HCT116 (cell line): ENCODE data around the gene VAV1. TPM values are rescaled to one million over a fixed set of nuclear protein-coding genes. Genes with fewer than 3 reads are reported as not detected.

ENCODE experiments used
- ATAC-seq: fragments of 200-7000 bp; cut with Tn5 transposase; 2 replicates; pipeline ENCODE4 v1.9.1; 2020; ENCODE audit warnings: mild to moderate bottlenecking, moderate library complexity
- Bru-seq: library from RNA; stranded (reverse); fragments of 400-500 nt; gene quantifications from one replicate; lab custom pipeline; 2021; lab: Mats Ljungman, UMichigan
- BruChase-seq, 2 experiments: library from RNA; stranded (reverse); fragments of 400-500 nt; gene quantifications; one replicate each; lab custom pipeline; 2021; lab: Mats Ljungman, UMichigan
- BruUV-seq: library from RNA; stranded (reverse); fragments of 400-500 nt; replicated peaks from 2 replicates; lab custom pipeline; 2021; lab: Mats Ljungman, UMichigan
- CTCF ChIA-PET: fragments of 300-600 bp; sonication (Branson Sonifier 250); formaldehyde crosslinking; loops from one replicate; lab custom pipeline; 2021; ENCODE audit warnings: antibody characterized with exemption; lab: Charles Lee
- POLR2A ChIA-PET: fragments of 300-600, 350-600 bp; sonication (Branson Sonifier 250); formaldehyde crosslinking; loops from one replicate; lab custom pipeline; 2021; ENCODE audit warnings: antibody characterized with exemption; lab: Charles Lee
- RAD21 ChIA-PET, 2 experiments: fragments of 300-600 bp; sonication (Branson Sonifier 250); formaldehyde crosslinking; loops; one replicate each; lab custom pipeline; 2023; ENCODE audit warnings: low total read pairs in 2 of 2; ENCODE audit not compliant: uncharacterized antibody in 2 of 2, unreplicated experiment in 2 of 2, low non-redundant PET in 1 of 2; lab: Charles Lee
- DNase-seq: peaks from one replicate; pipeline ENCODE4 v3.0.0-alpha.2; 2010; ENCODE audit warnings: low read depth, low spot score
- H2AFZ ChIP-seq: fragments of 200-600 bp; shearing (Covaris generic), sonication (generic); 2 replicates; pipeline ENCODE4 v1.6.1; 2017; ENCODE audit warnings: low read depth, mixed run types, mixed read lengths, antibody characterized with exemption, low read length; ENCODE audit not compliant: poor library complexity, severe bottlenecking
- H3K27ac ChIP-seq: 2 replicates; pipeline ENCODE4 v1.5.1; 2012; ENCODE audit warnings: low read depth, low read length
- H3K27me3 ChIP-seq: fragments of 200-600 bp; sonication (generic); 2 replicates; pipeline ENCODE4 v1.6.1; 2016; ENCODE audit warnings: mixed run types, low read length, mixed read lengths; ENCODE audit not compliant: insufficient read depth
- H3K36me3 ChIP-seq, 2 experiments: fragments of 200-500 bp in 1 of 2; fragments of 200-600 bp in 1 of 2; sonication (Bioruptor generic) in 1 of 2; sonication (generic) in 1 of 2; 2 replicates each; pipeline versions ENCODE4 v1.5.1 to v1.6.1; 2014 to 2016; ENCODE audit warnings: low read length in 2 of 2, inconsistent platforms in 1 of 2, mixed read lengths in 1 of 2, mixed run types in 1 of 2; ENCODE audit not compliant: insufficient read depth in 2 of 2, control insufficient read depth in 1 of 2
- H3K4me1 ChIP-seq, 2 experiments: fragments of 200-600 bp in 1 of 2; sonication (generic) in 1 of 2; 2 replicates each; pipeline versions ENCODE4 v1.5.1 to v1.6.1; 2012 to 2017; ENCODE audit warnings: low read length in 2 of 2, inconsistent platforms in 1 of 2, mild to moderate bottlenecking in 1 of 2, mixed read lengths in 1 of 2, mixed run types in 1 of 2, moderate library complexity in 1 of 2; ENCODE audit not compliant: insufficient read depth in 2 of 2, control insufficient read depth in 1 of 2
- H3K4me2 ChIP-seq: fragments of 200-600 bp; sonication (generic); 2 replicates; pipeline ENCODE4 v1.6.1; 2017; ENCODE audit warnings: mixed run types, low read length, mixed read lengths
- H3K4me3 ChIP-seq, 2 experiments: fragments of 200-600 bp in 1 of 2; sonication (generic) in 1 of 2; replicated peaks in 1 of 2; 2 replicates each; pipeline ENCODE4 v1.5.1; 2011 to 2016; ENCODE audit warnings: low read length in 2 of 2, control low read depth in 1 of 2, low read depth in 1 of 2, mild to moderate bottlenecking in 1 of 2, mixed read lengths in 1 of 2, mixed run types in 1 of 2
- H3K79me2 ChIP-seq: fragments of 200-600 bp; sonication (generic); 2 replicates; pipeline ENCODE4 v1.6.1; 2017; ENCODE audit warnings: mild to moderate bottlenecking, mixed run types, low read length, moderate library complexity, mixed read lengths; ENCODE audit not compliant: insufficient read depth
- H3K9ac ChIP-seq: fragments of 200-600 bp; sonication (generic); 2 replicates; pipeline ENCODE4 v1.6.1; 2016; ENCODE audit warnings: low read length, mixed read lengths
- H3K9me2 ChIP-seq: fragments of 200-600 bp; sonication (generic), shearing (Covaris generic); 2 replicates; pipeline ENCODE4 v1.6.1; 2017; ENCODE audit warnings: mixed run types, mild to moderate bottlenecking, moderate library complexity; ENCODE audit not compliant: insufficient read depth
- H3K9me3 ChIP-seq, 2 experiments: fragments of 200-500 bp in 1 of 2; fragments of 200-600 bp in 1 of 2; sonication (Bioruptor generic) in 1 of 2; sonication (generic) in 1 of 2; 2 replicates each; pipeline ENCODE4 v1.6.1; 2014 to 2017; ENCODE audit warnings: low read length in 2 of 2, mixed read lengths in 2 of 2, inconsistent platforms in 1 of 2, low read depth in 1 of 2, mild to moderate bottlenecking in 1 of 2, mixed run types in 1 of 2, moderate library complexity in 1 of 2; ENCODE audit not compliant: control insufficient read depth in 1 of 2, insufficient read depth in 1 of 2
- H4K20me1 ChIP-seq: fragments of 200-600 bp; sonication (generic), shearing (Covaris generic); 2 replicates; pipeline ENCODE4 v1.6.1; 2017; ENCODE audit warnings: mixed run types, mild to moderate bottlenecking, moderate library complexity; ENCODE audit not compliant: insufficient read depth
- CTCF ChIP-seq, 3 experiments: fragments of 200-600 bp in 1 of 3; sonication (generic) in 1 of 3; IDR thresholded peaks in 2 of 3; conservative IDR thresholded peaks in 1 of 3; 2 replicates each; pipeline ENCODE4 v1.5.1; 2012 to 2017; ENCODE audit warnings: low read depth in 2 of 3, low read length in 2 of 3, antibody characterized with exemption in 1 of 3, borderline replicate concordance in 1 of 3, control low read depth in 1 of 3, mild to moderate bottlenecking in 1 of 3, mixed read lengths in 1 of 3, mixed run types in 1 of 3, moderate library complexity in 1 of 3; ENCODE audit not compliant: insufficient read depth in 1 of 3
- JUND ChIP-seq: IDR thresholded peaks from 2 replicates; pipeline ENCODE4 v1.6.1; 2012
- ZFX ChIP-seq: fragments of 450-650 bp; IDR thresholded peaks from 2 replicates; pipeline ENCODE4 v1.6.1; 2017
- intact Hi-C: fragments of 100-400 bp; cut with micrococcal nuclease; formaldehyde crosslinking; loops from 2 replicates; pipeline ENCODE4 v1.10.0; 2022
- long read RNA-seq: library from polyadenylated mRNA; unstranded; transcript quantifications from one replicate; pipeline ENCODE4 v2.0.0, GENCODE V29; 2021; ENCODE audit not compliant: unreplicated experiment
- polyA plus RNA-seq: library from polyadenylated mRNA; unstranded; fragments of >200 nt; gene quantifications from 2 replicates; pipeline ENCODE4 v1.2.1, GENCODE V29; 2012; ENCODE audit warnings: missing spikeins
- total RNA-seq: library from RNA; stranded (reverse); gene quantifications from one replicate; pipeline ENCODE4 v1.2.1, GENCODE V29; 2021; ENCODE audit not compliant: unreplicated experiment
- TF ChIP-seq, protein P1 (sequence below): IDR thresholded peaks from 2 replicates; pipeline ENCODE4 v1.6.1; 2011; ENCODE audit warnings: mild to moderate bottlenecking, low read length, moderate library complexity; ENCODE audit not compliant: insufficient replicate concordance; ENCODE audit errors: extremely low read depth

The VAV1 gene, protein sequence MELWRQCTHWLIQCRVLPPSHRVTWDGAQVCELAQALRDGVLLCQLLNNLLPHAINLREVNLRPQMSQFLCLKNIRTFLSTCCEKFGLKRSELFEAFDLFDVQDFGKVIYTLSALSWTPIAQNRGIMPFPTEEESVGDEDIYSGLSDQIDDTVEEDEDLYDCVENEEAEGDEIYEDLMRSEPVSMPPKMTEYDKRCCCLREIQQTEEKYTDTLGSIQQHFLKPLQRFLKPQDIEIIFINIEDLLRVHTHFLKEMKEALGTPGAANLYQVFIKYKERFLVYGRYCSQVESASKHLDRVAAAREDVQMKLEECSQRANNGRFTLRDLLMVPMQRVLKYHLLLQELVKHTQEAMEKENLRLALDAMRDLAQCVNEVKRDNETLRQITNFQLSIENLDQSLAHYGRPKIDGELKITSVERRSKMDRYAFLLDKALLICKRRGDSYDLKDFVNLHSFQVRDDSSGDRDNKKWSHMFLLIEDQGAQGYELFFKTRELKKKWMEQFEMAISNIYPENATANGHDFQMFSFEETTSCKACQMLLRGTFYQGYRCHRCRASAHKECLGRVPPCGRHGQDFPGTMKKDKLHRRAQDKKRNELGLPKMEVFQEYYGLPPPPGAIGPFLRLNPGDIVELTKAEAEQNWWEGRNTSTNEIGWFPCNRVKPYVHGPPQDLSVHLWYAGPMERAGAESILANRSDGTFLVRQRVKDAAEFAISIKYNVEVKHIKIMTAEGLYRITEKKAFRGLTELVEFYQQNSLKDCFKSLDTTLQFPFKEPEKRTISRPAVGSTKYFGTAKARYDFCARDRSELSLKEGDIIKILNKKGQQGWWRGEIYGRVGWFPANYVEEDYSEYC
- 20.6 TPM for total RNA-seq
- polyA plus RNA-seq = 37.2 and 37.3 TPM in 2 replicates
- percentile 47 among the genes with signal in this experiment for Bru-seq, nascent RNA
- BruChase-seq, experiment 1, labeled RNA remaining after a 6-hour chase = percentile 51 among the genes with signal in this experiment
- percentile 53 among the genes with signal in this experiment for BruChase-seq, experiment 2, labeled RNA remaining after a 2-hour chase
- long read RNA-seq, partial matches to known transcripts = 35 of 43 reads
- long read RNA-seq, other reads (novel, unspliced or antisense) = 8 of 43 reads

DNA sequence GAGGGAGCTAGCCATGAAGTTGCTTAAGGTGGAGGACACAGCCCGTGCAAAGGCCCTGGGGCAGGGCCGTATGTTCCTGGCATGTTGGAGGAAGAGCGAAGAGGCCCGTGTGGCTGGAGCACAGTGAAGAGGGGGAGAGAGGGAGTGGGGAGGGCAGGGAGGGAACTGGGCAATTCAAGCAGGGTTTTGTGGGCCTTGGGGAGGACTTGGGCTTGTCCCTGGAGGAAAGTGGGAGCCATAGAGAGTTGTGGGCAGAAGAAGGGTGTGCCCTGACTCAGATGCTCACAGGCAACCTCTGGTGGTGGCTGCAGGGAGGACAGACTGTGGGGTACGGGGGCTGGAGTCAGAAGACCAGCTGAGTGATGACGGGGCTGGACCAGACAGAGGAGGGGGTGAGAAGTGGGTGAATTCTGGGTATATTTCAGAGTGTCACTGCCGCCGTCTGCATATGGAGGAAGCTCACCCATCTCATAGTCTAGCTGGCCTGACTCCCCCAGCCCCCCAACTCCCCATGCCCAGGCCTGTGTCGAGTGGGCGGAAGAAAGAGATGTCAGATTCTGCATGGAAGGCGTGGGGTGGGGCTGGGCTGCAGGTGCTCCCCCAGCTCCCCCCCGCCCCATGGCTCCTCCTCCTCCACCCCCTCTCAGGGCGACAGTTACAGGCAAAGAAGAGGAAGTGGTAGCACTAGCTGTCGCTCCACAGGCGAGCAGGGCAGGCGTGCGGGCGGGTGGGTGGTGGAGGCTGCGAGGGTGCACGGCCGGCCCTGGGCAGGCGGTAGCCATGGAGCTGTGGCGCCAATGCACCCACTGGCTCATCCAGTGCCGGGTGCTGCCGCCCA, at the start of gene VAV1:
Gene VAV1 (plus strand): TSS at position 681 of the 838 bp plus-strand sequence. CDS start 100 bp downstream, at position 781.
- no peak for ATAC-seq
- Histone ChIP-seq H3K4me1 (peaks cover 4 to 16% of the 10 kb centered on the region in 2 experiments; a peak in 2 of 4 replicates), H3K9me3 (no peaks in the 10 kb centered on the region), H3K9me2 (no peaks in the 10 kb centered on the region), H3K4me2 (no peak within 1 kb of the TSS), H3K4me3 (no peak within 1 kb of the TSS), H3K27ac (no peak within 1 kb of the TSS), H4K20me1 (no peaks in the 10 kb centered on the region), H3K27me3 (no peaks in the 10 kb centered on the region), H3K79me2 (0 out of 2 replicates have a peak, but pooled peaks cover under 1% of the 10 kb centered on the region), H2AFZ (no peak within 1 kb of the TSS), H3K36me3 (no peaks in the 10 kb centered on the region), H3K9ac (no peak within 1 kb of the TSS)
- peak in 2 of 3 experiments; percentile 20 to 38; a peak in 2 of 6 replicates for TF ChIP-seq CTCF (IDR thresholded peaks at IDR 0.05 in 2 of 3, conservative IDR thresholded peaks at IDR 0.05 in 1 of 3; ENCODE audit: borderline replicate concordance in 1 of 3, insufficient read depth in 1 of 3, low read depth in 2 of 3, low read length in 2 of 3)
- TF ChIP-seq JUND = no peak
- TF ChIP-seq, protein P1, sequence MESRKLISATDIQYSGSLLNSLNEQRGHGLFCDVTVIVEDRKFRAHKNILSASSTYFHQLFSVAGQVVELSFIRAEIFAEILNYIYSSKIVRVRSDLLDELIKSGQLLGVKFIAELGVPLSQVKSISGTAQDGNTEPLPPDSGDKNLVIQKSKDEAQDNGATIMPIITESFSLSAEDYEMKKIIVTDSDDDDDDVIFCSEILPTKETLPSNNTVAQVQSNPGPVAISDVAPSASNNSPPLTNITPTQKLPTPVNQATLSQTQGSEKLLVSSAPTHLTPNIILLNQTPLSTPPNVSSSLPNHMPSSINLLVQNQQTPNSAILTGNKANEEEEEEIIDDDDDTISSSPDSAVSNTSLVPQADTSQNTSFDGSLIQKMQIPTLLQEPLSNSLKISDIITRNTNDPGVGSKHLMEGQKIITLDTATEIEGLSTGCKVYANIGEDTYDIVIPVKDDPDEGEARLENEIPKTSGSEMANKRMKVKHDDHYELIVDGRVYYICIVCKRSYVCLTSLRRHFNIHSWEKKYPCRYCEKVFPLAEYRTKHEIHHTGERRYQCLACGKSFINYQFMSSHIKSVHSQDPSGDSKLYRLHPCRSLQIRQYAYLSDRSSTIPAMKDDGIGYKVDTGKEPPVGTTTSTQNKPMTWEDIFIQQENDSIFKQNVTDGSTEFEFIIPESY = no peak
- no peak for TF ChIP-seq ZFX
- no peak for DNase-seq
- ChIA-PET RAD21 (interaction anchor here in 1 of 2 experiments (0.6 kb wide), 1 partner anchor 12 kb away, joined by 5 read pairs; no protein-coding TSS in a partner anchor), POLR2A (no interaction called here), CTCF (no interaction called here)
- no TSS peak for BruUV-seq
- intact Hi-C loops = no loop called here
